HG02588 (cell line): Measurements from ENCODE around the gene KIAA1217.
A peak's percentile ranks its signal among the peaks of the same experiment; 100 is the strongest.

Experiments used
- ATAC-seq: cut with Tn5 transposase; IDR thresholded peaks from one replicate; pipeline ENCODE4 v1.9.1; 2021; ENCODE audit warnings: mild to moderate bottlenecking, moderate library complexity; ENCODE audit not compliant: unreplicated experiment

KIAA1217 gene

DNA sequence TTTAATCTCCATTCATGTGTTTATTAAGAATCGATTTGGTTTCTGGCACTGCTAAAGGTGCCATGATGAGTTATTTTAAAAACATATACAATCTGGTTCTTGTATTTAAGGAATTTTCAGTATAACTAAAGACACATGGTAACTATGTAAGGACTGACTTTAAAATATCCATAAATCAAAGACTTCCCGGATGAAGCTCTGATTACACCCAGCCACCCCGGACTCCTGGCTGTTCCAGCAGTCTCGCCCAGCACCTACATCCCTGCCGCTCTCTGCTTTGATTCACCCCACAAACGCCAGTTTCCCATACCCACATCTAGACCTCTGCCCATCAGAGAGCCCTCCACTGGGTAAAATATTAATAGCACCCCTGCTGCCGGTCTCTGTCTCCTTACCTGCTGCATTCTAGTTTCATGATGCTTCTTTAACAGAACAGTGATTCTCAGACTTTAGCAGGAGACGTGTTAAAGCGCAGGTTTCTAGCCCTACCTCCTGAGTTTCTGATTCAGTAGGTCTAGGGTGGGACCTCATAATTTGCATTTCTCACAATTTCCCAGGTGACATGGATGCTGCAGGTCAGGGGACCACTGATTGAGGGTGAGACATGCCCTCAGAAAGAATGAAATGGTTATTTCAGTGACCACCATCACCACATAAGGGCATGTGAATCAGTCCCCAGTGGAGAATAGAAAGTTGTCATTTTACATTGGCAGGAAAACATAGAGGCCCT lies 185.7 kb downstream of the KIAA1217 start:
- ATAC-seq, result no peak

DNA sequence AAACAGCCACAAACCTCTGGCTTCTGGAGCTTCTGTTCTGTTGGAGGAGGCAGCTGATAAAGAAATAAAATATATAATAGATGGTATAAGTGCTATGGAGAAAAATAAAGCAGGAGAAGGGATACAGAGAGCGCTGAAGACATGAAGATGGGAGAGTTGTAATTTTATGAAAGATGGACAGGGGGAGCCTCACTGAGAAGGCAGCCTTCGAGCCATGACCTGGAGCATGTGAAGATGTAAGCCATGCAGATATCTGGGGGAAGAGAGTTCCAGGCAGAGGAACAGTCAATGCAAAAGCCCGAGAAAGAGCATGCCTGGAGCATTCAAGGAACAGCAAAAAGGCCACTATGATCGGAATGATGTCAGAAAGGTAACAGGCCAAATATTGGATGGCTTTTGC lies 187.5 kb downstream of the KIAA1217 start:
- no peak for ATAC-seq

DNA sequence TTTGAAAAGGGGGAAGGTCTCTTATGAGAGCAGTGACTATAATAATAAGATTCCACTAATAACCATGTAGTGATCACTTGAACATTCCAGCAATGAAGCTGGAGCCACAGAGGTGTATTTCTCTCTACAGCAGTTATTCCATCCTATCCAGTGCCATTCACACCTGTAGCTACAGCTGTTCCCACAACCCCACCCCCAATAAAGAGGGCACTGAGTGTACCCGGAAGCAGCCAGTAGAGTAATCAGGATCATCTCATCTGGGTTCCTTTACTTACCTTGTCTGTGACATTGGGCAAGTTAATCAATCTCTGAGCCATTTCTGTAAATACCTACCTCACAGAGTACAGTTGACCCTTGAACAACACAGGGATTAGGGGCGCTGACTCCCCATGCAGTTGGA lies 188.7 kb downstream of the KIAA1217 start:
- no peak for ATAC-seq

DNA sequence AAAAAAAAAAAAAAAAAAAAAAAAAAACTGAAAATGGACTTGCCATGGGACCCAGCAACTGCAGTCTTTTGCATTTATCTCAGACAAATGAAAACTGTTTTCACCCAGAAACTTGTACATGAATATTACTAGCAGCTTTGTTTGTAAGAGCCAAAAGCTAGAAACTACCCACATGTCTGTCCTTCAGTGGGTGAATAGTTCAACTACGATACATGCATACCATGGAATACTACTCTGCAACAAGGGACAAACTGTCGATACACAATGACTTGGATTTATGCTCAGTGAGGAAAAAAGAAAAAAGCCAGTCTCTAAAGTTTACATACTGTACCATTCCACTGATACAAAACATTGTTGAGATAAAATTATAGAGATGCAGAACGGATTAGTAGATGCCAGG lies 195.6 kb downstream of the KIAA1217 start:
- ATAC-seq, result no peak

DNA sequence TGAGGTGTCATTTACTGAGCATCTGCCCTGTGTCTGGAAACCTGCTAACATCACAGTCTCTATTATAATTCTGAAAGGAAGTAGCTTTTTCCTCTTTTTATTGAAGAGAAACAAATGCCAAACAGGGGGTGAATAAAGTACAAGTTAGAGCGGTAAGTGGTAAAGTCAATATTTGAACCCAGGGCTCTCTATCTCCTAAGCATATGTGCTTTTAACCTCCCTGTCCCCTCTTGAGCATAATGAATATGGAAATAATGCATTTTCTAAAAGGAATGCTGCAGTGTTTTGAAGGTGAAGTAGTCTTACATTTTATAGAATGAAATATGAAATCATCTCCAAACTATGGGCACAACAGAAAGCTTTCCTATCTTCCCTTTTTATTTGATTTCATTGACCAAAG lies 196.7 kb downstream of the KIAA1217 start:
- no peak for ATAC-seq

DNA sequence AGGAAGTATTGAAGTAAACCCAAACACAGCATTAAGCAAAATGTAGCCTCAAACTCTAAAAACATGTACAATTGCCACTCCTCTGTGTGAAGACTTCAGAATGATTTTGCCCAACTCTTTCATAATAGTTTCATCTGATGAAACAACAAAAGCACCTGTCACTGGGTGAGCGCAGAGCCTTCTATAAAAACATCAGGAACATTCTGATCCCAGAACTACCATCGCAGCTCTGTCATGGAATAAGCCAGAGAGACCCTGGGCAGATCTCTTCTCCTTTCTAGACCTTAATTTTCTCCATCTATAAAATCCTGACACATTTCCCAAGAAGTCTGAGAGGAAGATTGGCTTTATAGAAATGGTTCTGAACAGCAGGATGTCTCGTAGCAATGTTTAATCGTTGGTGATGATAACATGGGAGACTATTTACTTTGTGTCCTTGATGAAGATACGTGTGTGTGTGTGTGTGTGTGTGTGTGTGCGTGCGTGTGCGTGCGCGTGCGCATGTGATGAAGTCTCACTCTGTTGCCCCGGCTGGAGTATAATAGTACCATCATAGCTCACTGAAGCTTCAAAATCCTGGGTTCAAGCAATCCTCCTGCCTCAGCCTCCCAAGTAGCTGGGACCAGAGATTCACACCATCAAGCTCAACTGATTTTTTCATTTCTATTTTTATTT lies 198.0 kb downstream of the KIAA1217 start:
- no peak for ATAC-seq

- ATAC-seq, result no peak
Measured at GRCh38 chr10:24407928-24408327, 199.0 kb downstream of the KIAA1217 start.

GRCh38 chr10:24408365-24408764 lies 199.4 kb downstream of the KIAA1217 start:
- no peak for ATAC-seq

GRCh38 chr10:24414597-24414996 lies 205.7 kb downstream of the KIAA1217 start:
- ATAC-seq, result no peak

GRCh38 chr10:24415455-24416125 lies 206.7 kb downstream of the KIAA1217 start:
- no peak for ATAC-seq

DNA sequence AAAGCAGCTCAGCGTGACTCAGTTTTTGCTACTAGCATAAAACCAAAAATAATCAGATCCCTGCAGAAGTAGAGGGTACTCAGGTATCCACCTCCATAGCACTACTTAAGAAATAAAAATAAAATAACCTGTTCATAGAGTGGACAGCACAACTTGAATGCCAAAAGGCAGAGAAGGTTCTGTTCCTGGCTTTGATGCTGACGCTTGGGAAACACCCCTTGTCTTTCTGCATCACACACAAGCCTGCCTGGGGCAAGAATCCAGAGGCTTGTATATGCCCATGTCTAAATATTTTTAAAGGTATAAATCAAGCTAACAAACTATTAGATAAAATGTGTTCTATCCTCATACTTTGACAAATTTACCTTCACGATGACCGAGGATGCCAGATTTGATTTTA lies 207.3 kb downstream of the KIAA1217 start:
- no peak for ATAC-seq

DNA sequence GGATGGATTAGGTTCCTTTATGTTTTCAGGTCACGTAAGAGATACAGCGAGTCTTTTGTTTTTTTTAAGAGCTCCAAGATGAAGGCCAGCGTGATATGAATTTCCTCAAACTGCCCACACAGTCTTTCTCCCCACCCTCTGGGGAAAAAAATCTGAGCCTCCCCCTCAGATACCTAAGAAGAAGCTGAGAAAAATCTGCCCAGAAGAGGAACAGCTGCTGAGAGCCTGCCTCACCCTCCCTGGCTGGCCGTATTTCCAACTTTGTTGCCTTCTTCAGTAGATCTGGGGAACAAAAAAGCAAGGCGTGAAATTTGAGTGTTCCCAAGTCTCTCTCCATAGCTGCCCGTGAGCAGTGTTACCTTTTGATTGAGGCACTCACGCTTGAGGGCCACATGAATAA lies 208.1 kb downstream of the KIAA1217 start:
- no peak for ATAC-seq

DNA sequence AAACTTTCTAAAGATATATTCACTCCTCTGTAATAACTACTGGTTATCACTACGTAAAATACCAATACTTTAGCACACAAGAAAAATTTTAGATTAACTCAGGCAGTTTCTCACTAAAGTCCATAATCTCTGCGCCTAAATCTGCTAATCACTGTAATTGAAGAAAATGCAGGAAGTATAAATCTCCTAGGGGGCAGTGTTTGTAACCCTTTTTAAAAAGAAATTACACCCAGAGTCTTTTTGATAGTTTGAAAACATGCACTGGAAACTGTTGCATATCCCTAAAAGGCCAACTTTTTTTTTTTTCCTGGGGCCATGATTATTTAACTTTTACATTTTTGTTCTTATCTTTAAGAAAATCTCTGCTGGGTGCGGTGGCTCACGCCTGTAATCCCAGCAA lies 209.6 kb downstream of the KIAA1217 start:
- ATAC-seq, result no peak

- no peak for ATAC-seq
Measured at GRCh38 chr10:24419066-24419465, 210.1 kb downstream of the KIAA1217 start.

DNA sequence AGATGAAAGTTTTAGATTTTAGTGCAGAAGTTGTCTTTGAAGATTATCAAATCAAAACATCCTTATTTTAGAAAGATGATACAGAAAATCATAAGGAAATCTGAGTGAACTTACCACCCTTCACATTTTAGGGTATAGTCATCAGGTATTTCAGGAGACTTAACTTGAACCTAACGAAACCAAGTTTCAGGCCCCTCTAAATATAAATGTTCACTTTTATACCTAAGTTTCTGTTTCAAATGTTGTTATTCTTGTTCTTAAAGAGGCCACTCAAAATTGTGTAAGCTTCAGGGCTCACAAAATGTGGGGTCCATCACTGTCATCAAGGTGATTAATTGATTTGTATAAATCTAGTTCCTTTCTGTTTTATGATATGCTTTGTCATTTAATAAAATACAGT lies 216.2 kb downstream of the KIAA1217 start:
- no peak for ATAC-seq

- no peak for ATAC-seq
Measured at GRCh38 chr10:24427678-24428409, 218.9 kb downstream of the KIAA1217 start.

DNA sequence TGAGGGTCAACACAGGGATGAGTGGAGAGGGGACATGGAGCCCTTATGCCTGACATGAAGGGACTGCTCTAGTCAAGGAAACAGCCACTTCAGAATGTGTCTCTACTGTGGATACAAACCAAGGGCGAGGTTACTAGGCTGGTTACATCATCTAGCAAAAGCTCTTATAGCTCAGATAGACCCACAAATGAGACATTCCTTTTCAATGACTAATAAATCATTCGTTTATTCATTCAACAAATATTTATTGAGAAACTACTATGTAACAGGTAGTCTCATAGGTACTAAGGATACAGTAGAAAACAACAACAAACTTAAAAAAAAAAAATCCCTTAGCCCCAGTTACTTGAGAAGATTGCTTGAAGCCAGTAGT lies 219.5 kb downstream of the KIAA1217 start:
- no peak for ATAC-seq

DNA sequence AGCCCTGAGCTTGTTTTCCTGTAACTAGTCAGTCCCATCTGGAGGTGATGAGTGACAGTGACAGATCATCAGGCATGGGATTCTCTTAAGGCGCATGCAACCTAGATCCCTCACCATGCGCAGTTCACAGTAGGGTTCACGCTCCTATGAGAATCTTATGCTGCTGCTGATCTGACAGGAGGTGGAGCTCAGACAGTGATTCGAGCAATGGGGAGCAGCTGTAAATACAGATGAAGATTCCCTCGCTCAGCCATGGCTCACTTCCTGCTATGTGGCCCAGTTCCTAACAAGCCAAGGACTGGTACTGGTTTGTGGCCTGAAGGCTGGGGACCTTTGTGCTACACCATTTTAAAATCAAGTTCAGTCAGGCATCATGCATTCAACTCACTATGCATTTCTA lies 221.7 kb downstream of the KIAA1217 start:
- ATAC-seq, result no peak

DNA sequence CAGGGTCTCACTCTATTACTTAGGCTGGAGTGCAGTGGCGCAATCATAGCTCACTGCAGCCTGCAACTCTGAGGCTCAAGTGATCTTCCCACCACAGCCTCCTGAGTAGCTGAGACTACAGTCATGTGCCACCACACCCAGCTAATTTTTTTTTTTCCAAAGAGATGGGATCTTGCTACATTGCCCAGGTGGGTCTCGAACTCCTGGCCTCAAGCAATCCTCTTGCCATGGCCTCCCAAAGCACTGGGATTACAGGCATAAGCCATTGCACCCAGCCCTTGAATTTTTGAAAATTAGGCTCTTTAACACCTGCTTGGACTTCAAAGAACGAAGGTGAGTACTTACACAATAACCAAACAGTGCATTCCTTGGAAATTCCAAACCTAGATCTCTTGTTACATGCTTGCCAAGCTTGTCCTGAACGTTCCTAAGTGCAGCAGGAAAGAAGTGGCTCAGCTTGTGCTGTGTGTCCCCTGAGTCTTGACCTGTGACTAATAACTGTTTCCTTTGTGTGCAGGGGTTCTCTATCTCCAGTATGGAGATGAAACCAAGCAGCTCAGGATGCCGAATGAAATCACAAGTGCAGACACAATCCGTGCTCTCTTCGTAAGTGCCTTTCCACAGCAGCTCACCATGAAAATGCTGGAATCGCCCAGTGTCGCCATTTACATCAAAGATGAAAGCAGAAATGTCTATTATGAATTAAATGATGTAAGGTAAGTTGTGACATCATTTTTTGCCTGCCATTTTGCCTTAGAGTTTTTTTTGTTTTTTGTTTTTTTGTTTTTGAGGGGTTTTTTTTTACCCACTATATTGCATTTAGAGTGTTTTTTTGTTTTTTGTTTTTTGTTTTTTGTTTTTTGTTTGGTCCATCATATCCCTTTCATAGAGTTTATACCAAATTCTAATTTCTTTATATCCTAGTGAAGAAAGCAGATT lies 223.8 kb downstream of the KIAA1217 start:
- ATAC-seq, result peak; percentile 63

DNA sequence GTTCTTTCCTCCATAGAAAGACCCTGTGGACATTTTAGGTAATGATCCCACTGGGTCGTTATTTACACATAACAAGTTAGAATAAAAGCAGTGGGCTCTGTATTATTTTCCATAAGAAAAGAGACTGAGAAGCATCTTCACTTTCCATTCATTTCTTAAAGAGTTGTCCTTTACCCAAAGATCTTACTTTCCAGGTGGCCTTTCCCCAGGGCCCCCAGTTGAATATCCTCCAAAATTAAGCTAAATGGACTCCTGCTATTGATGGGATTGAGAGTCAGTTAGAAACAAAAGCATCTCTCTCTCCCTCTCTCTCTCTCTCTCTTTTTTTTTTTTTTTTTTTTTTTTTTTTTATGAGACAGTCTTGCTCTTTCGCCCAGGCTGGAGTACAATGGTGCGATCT lies 224.8 kb downstream of the KIAA1217 start:
- no peak for ATAC-seq
